Sigmoid colon (tissue), 7 donors: ENCODE results near the gene TSPAN1. TPM values are rescaled to one million over a fixed set of nuclear protein-coding genes. Genes with fewer than 3 reads are reported as not detected.

Experiments used
- DNase-seq: peaks from one replicate; pipeline ENCODE4 v3.0.0-alpha.2; 2019
- H3K27ac ChIP-seq, 4 donors: fragments of 200-600 bp; sonication (generic); one replicate each; pipeline ENCODE4 v1.5.1; 2016 to 2019; ENCODE audit warnings: mild to moderate bottlenecking in 1 of 4
- H3K27me3 ChIP-seq, 3 donors: fragments of 200-600 bp; sonication (generic); one replicate each; pipeline ENCODE4 v1.5.1; 2019; ENCODE audit warnings: mild to moderate bottlenecking in 1 of 3
- H3K36me3 ChIP-seq, 4 donors: fragments of 200-600 bp; sonication (generic); one replicate each; pipeline ENCODE4 v1.5.1; 2016 to 2019
- H3K4me1 ChIP-seq, 4 donors: fragments of 200-600 bp; sonication (generic); one replicate each; pipeline ENCODE4 v1.5.1; 2017 to 2019
- H3K4me3 ChIP-seq, 4 donors: fragments of 200-600 bp; sonication (generic); one replicate each; pipeline ENCODE4 v1.5.1; 2017 to 2019; ENCODE audit warnings: mild to moderate bottlenecking in 2 of 4, moderate library complexity in 1 of 4
- H3K9me3 ChIP-seq, 4 donors: fragments of 200-600 bp in 3 of 4; sonication (generic) in 3 of 4; one replicate each; pipeline versions ENCODE4 v1.5.1 to v1.6.1; 2013 to 2019
- CTCF ChIP-seq, 4 experiments: fragments of 450-650 bp in 3 of 4; fragments of 200-600 bp in 1 of 4; IDR thresholded peaks; one replicate each; pipeline ENCODE4 v1.5.1; 2016 to 2019; ENCODE audit warnings: antibody characterized with exemption in 4 of 4, mild to moderate bottlenecking in 3 of 4, moderate library complexity in 2 of 4
- EP300 ChIP-seq, 4 donors: sonication (generic); formaldehyde crosslinking; IDR thresholded peaks; one replicate each; pipeline ENCODE4 v1.6.1; 2017; ENCODE audit warnings: antibody characterized with exemption in 4 of 4
- POLR2A ChIP-seq, 2 donors: fragments of 450-650 bp; IDR thresholded peaks; one replicate each; pipeline ENCODE4 v1.6.1; 2016; ENCODE audit warnings: antibody characterized with exemption in 2 of 2, mild to moderate bottlenecking in 2 of 2, moderate library complexity in 2 of 2
- POLR2AphosphoS5 ChIP-seq, 4 donors: sonication (generic); formaldehyde crosslinking; IDR thresholded peaks; one replicate each; pipeline ENCODE4 v1.6.1; 2017; ENCODE audit warnings: antibody characterized with exemption in 4 of 4
- WGBS, 2 donors: extraction: QIAGEN DNeasy Blood & Tissue Kit; methylation state at CpG; one replicate each; pipeline ENCODE4 v1.1.7; 2013; 5-methylcytosine and 5-hydroxymethylcytosine counted together
- intact Hi-C: fragments of 100-400 bp; cut with DNase I; formaldehyde crosslinking; loops from one replicate; pipeline ENCODE4 v1.15.1; 2023
- polyA plus RNA-seq, 3 donors: library from polyadenylated mRNA; stranded (reverse); fragments of 200-250 nt; gene quantifications; one replicate each; pipeline ENCODE4 v1.2.3, GENCODE V29; 2013
- total RNA-seq, 4 donors: library from RNA; depleted of rRNA; stranded (reverse); fragments of >200 nt; gene quantifications; one replicate each; pipeline ENCODE4 v1.1.0, GENCODE V29; 2016
- donor health status: healthy with polysubstance abuse.
- donor health status: Bipolar disorder and iron deficiency.
- donor health status: healthy.

The TSPAN1 gene
- total and polyA plus RNA-seq, 7 donors, result 0.95 to 1,233 (median 8.9) TPM

GRCh38 chr1:46131093-46131492, 43.8 kb upstream of the TSPAN1 start:
- WGBS, 2 donors, result 3 to 4% methylated on average over 10 of the region's 10 CpGs
- no peak for DNase-seq
- Histone ChIP-seq H3K4me1 (peaks cover 0 to 32% (median 15%) of the 10 kb centered on the region in 4 donors), H3K36me3 (no peaks in the 10 kb centered on the region), H3K9me3 (no peaks in the 10 kb centered on the region), H3K27ac (peak overlapping the region; percentile 91 to 94 (median 92)), H3K4me3 (peak overlapping the region; percentile 36 to 72 (median 68)), H3K27me3 (peaks cover 0 to 11% (median 0%) of the 10 kb centered on the region in 3 donors)
- peak in 1 of 4 donors; percentile 5 for TF ChIP-seq POLR2AphosphoS5 (IDR thresholded peaks at IDR 0.05)
- no peak for TF ChIP-seq EP300 (IDR thresholded peaks at IDR 0.05)
- no peak for TF ChIP-seq CTCF (IDR thresholded peaks at IDR 0.05)
- intact Hi-C loops, result loop anchor here (5.0 kb wide), 1 partner anchor 94 kb away; no protein-coding TSS in a partner anchor

- no peaks in the 10 kb centered on the region for H3K36me3 ChIP-seq
Observed at GRCh38 chr1:46131712-46132528, 43.0 kb upstream of the TSPAN1 start.

GRCh38 chr1:46132529-46133180, 42.2 kb upstream of the TSPAN1 start, which contains the start of gene PIK3R3:
Gene PIK3R3 (minus strand): TSS chr1:46132629. CDS start chr1:46131952, 677 bp downstream.
- Histone ChIP-seq H3K4me1 (peaks cover 0 to 32% (median 15%) of the 10 kb centered on the region in 4 donors), H3K4me3 (peak within 1 kb of the TSS; percentile 37 to 72 (median 68)), H3K36me3 (no peaks in the 10 kb centered on the region), H3K9me3 (no peaks in the 10 kb centered on the region), H3K27ac (peak within 1 kb of the TSS; percentile 91 to 94 (median 92)), H3K27me3 (peaks cover 0 to 11% (median 0%) of the 10 kb centered on the region in 3 donors)
- TF ChIP-seq POLR2AphosphoS5 (IDR thresholded peaks at IDR 0.05) (peak; percentile 89 to 98 (median 97)), CTCF (IDR thresholded peaks at IDR 0.05) (no peak), EP300 (IDR thresholded peaks at IDR 0.05) (no peak), POLR2A (IDR thresholded peaks at IDR 0.05) (peak; percentile 90 to 94)
- intact Hi-C loops, result loop anchor here (2.0 to 5.0 kb wide), 2 partner anchors 95 to 446 kb away; partner anchors contain the start of gene GPBP1L1
- WGBS, 2 donors, result 0% methylated on average over 55 of the region's 55 CpGs
- peak; percentile 99 for DNase-seq

More at GRCh38 chr1:46131712-46132528, 43.0 kb upstream of the TSPAN1 start:
- peak overlapping the region; percentile 91 to 94 (median 92) for H3K27ac ChIP-seq
- peaks cover 0 to 11% (median 0%) of the 10 kb centered on the region in 3 donors for H3K27me3 ChIP-seq
- TF ChIP-seq POLR2A (IDR thresholded peaks at IDR 0.05), result no peak
- TF ChIP-seq POLR2AphosphoS5 (IDR thresholded peaks at IDR 0.05), result peak in 1 of 4 donors; percentile 17
- TF ChIP-seq EP300 (IDR thresholded peaks at IDR 0.05), result no peak
- H3K4me3 ChIP-seq, result peak overlapping the region; percentile 36 to 72 (median 68)
- WGBS, 2 donors, result 1% methylated on average over 38 of the region's 38 CpGs
- intact Hi-C loops, result loop anchor here (2.0 to 5.0 kb wide), 2 partner anchors 95 to 445 kb away; partner anchors contain the start of gene GPBP1L1
- peaks cover 0 to 32% (median 15%) of the 10 kb centered on the region in 4 donors for H3K4me1 ChIP-seq
- H3K9me3 ChIP-seq, result no peaks in the 10 kb centered on the region
- DNase-seq, result peak; percentile 65

- Histone ChIP-seq H3K4me3 (peak overlapping the region; percentile 37 to 72 (median 68)), H3K27ac (peak overlapping the region; percentile 91 to 94 (median 92)), H3K36me3 (no peaks in the 10 kb centered on the region), H3K9me3 (no peaks in the 10 kb centered on the region), H3K4me1 (peaks cover 0 to 32% (median 15%) of the 10 kb centered on the region in 4 donors), H3K27me3 (peaks cover 0 to 11% (median 0%) of the 10 kb centered on the region in 3 donors)
- TF ChIP-seq POLR2A (IDR thresholded peaks at IDR 0.05) (no peak), CTCF (IDR thresholded peaks at IDR 0.05) (no peak), EP300 (IDR thresholded peaks at IDR 0.05) (no peak), POLR2AphosphoS5 (IDR thresholded peaks at IDR 0.05) (no peak)
- 1% methylated on average over 22 of the region's 22 CpGs for WGBS, 2 donors
- DNase-seq, result no peak
- intact Hi-C loops, result loop anchor here (2.0 to 5.0 kb wide), 2 partner anchors 96 to 446 kb away; partner anchors contain the start of gene GPBP1L1
Observed at GRCh38 chr1:46133181-46133658, 41.7 kb upstream of the TSPAN1 start.
